ENCODE results near the gene ZNF331. TPM values are rescaled to one million over a fixed set of nuclear protein-coding genes. Genes with fewer than 3 reads are reported as not detected.
"Not testable (repeated sequence)": the region's sequence is repeated elsewhere in the genome, so short reads cannot be mapped to it uniquely, and the experiment has no call there.

ZNF331 gene
- total and polyA plus RNA-seq, 2 donors (not counting 1 experiment from before 2014, with no cell fraction given): 4.8 to 16.2 TPM

GRCh38 chr19:53503671-53504364 lies 34.1 kb upstream of the ZNF331 start:
- not testable (repeated sequence) for H3K4me3 ChIP-seq (replicated peaks in 1 of 4; ENCODE audit: control extremely low read depth in 1 of 4, insufficient read depth in 1 of 4, low read depth in 3 of 4, low read length in 4 of 4); H3K36me3 ChIP-seq (ENCODE audit: control insufficient read depth, insufficient read depth, low read length); H3K4me2 ChIP-seq (ENCODE audit: extremely low read depth, insufficient read depth, low read length); H3K79me2 ChIP-seq (ENCODE audit: control insufficient read depth, insufficient read depth, low read length); H2AFZ ChIP-seq (ENCODE audit: low read length); DNase-seq (ENCODE audit: low read depth in 2 of 2); H3K9ac ChIP-seq (ENCODE audit: insufficient read depth, low read length); H3K9me3 ChIP-seq (ENCODE audit: control insufficient read depth, insufficient read depth, low read depth, low read length); H3K27me3 ChIP-seq (ENCODE audit: control insufficient read depth, insufficient read depth, low read length); H4K20me1 ChIP-seq (ENCODE audit: control insufficient read depth, extremely low read depth, insufficient read depth, low read length); H3K27ac ChIP-seq (ENCODE audit: insufficient read depth, low read length); H3K4me1 ChIP-seq (ENCODE audit: control insufficient read depth, extremely low read depth, insufficient read depth, low read length)

GRCh38 chr19:53504365-53504703 lies 33.6 kb upstream of the ZNF331 start:
- not testable (repeated sequence) for H4K20me1 ChIP-seq (ENCODE audit: control insufficient read depth, extremely low read depth, insufficient read depth, low read length); H3K4me1 ChIP-seq (ENCODE audit: control insufficient read depth, extremely low read depth, insufficient read depth, low read length); H3K27me3 ChIP-seq (ENCODE audit: control insufficient read depth, insufficient read depth, low read length); H3K9ac ChIP-seq (ENCODE audit: insufficient read depth, low read length); H3K9me3 ChIP-seq (ENCODE audit: control insufficient read depth, insufficient read depth, low read depth, low read length); H3K27ac ChIP-seq (ENCODE audit: insufficient read depth, low read length); H3K36me3 ChIP-seq (ENCODE audit: control insufficient read depth, insufficient read depth, low read length); H3K79me2 ChIP-seq (ENCODE audit: control insufficient read depth, insufficient read depth, low read length)
- peak overlapping the region in 2 of 4 experiments; percentile 53 to 63 for H3K4me3 ChIP-seq (replicated peaks in 1 of 4; ENCODE audit: control extremely low read depth in 1 of 4, insufficient read depth in 1 of 4, low read depth in 3 of 4, low read length in 4 of 4)
- peak overlapping the region; percentile 80 for H3K4me2 ChIP-seq (ENCODE audit: extremely low read depth, insufficient read depth, low read length)
- peak overlapping the region; percentile 69 for H2AFZ ChIP-seq (ENCODE audit: low read length)
- TF ChIP-seq CTCF (conservative IDR thresholded peaks at IDR 0.05 in 1 of 2, IDR thresholded peaks at IDR 0.05 in 1 of 2; ENCODE audit: low read depth in 1 of 2, low read length in 2 of 2): peak; percentile 8 to 19
- DNase-seq (ENCODE audit: low read depth in 2 of 2): peak in 1 of 2 donors; percentile 34

GRCh38 chr19:53504885-53505284 lies 33.1 kb upstream of the ZNF331 start:
- no peaks in the 10 kb centered on the region for H4K20me1 ChIP-seq (ENCODE audit: control insufficient read depth, extremely low read depth, insufficient read depth, low read length)
- TF ChIP-seq EZH2 (IDR thresholded peaks at IDR 0.05; ENCODE audit: low read length, missing control alignments) (no peak), CTCF (conservative IDR thresholded peaks at IDR 0.05 in 1 of 2, IDR thresholded peaks at IDR 0.05 in 1 of 2; ENCODE audit: low read depth in 1 of 2, low read length in 2 of 2) (no peak)
- H3K9me3 ChIP-seq (ENCODE audit: control insufficient read depth, insufficient read depth, low read depth, low read length): no peaks in the 10 kb centered on the region
- peak overlapping the region; percentile 40 for H2AFZ ChIP-seq (ENCODE audit: low read length)
- peak overlapping the region; percentile 80 for H3K4me2 ChIP-seq (ENCODE audit: extremely low read depth, insufficient read depth, low read length)
- no peak overlapping the region for H3K27ac ChIP-seq (ENCODE audit: insufficient read depth, low read length)
- H3K79me2 ChIP-seq (ENCODE audit: control insufficient read depth, insufficient read depth, low read length): no peaks in the 10 kb centered on the region
- H3K9ac ChIP-seq (ENCODE audit: insufficient read depth, low read length): no peak overlapping the region
- H3K4me3 ChIP-seq (replicated peaks in 1 of 4; ENCODE audit: control extremely low read depth in 1 of 4, insufficient read depth in 1 of 4, low read depth in 3 of 4, low read length in 4 of 4): peak overlapping the region in 2 of 4 experiments; percentile 53 to 63
- H3K36me3 ChIP-seq (ENCODE audit: control insufficient read depth, insufficient read depth, low read length): no peaks in the 10 kb centered on the region
- H3K27me3 ChIP-seq (ENCODE audit: control insufficient read depth, insufficient read depth, low read length): no peaks in the 10 kb centered on the region
- H3K4me1 ChIP-seq (ENCODE audit: control insufficient read depth, extremely low read depth, insufficient read depth, low read length): no peaks in the 10 kb centered on the region
- peak in 1 of 2 donors; percentile 31 for DNase-seq (ENCODE audit: low read depth in 2 of 2)
